Gastroesophageal sphincter (tissue), 4 donors: ENCODE data around the gene PDE10A. TPM values are rescaled to one million over a fixed set of nuclear protein-coding genes. Genes with fewer than 3 reads are reported as not detected.

ENCODE experiments used
- ATAC-seq: fragments of 150-250 bp; one replicate; pipeline ENCODE4 v1.9.1; 2016; ENCODE audit warnings: mild to moderate bottlenecking, moderate library complexity
- H3K27ac ChIP-seq, 4 donors: fragments of 200-600 bp; sonication (generic) in 3 of 4; 1 replicate in 3 of 4; 2 replicates in 1 of 4; pipeline ENCODE4 v1.5.1; 2016 to 2019
- H3K27me3 ChIP-seq: fragments of 200-600 bp; sonication (generic); one replicate; pipeline ENCODE4 v1.5.1; 2019
- H3K36me3 ChIP-seq, 2 donors: fragments of 200-600 bp; sonication (generic); one replicate each; pipeline ENCODE4 v1.5.1; 2019; ENCODE audit warnings: control low read depth in 1 of 2
- H3K4me1 ChIP-seq, 3 donors: fragments of 200-600 bp; sonication (generic); 1 replicate in 2 of 3; 2 replicates in 1 of 3; pipeline ENCODE4 v1.5.1; 2016 to 2019; ENCODE audit warnings: control low read depth in 2 of 3
- H3K4me3 ChIP-seq, 2 donors: fragments of 200-600 bp; sonication (generic); one replicate each; pipeline ENCODE4 v1.5.1; 2019; ENCODE audit warnings: mild to moderate bottlenecking in 1 of 2, moderate library complexity in 1 of 2
- H3K9me3 ChIP-seq, 3 donors: fragments of 200-600 bp; sonication (generic); one replicate each; pipeline ENCODE4 v1.5.1; 2017 to 2019; ENCODE audit warnings: control low read depth in 2 of 3
- CTCF ChIP-seq, 4 experiments: fragments of 200-600 bp in 2 of 4; fragments of 450-650 bp in 2 of 4; sonication (generic) in 1 of 4; IDR thresholded peaks; one replicate each; pipeline ENCODE4 v1.5.1; 2017 to 2019; ENCODE audit warnings: antibody characterized with exemption in 4 of 4, mild to moderate bottlenecking in 2 of 4, moderate library complexity in 2 of 4
- EP300 ChIP-seq: sonication (generic); formaldehyde crosslinking; IDR thresholded peaks from one replicate; pipeline ENCODE4 v1.6.1; 2017; ENCODE audit warnings: antibody characterized with exemption, mild to moderate bottlenecking
- POLR2A ChIP-seq, 2 donors: fragments of 450-650 bp; IDR thresholded peaks; one replicate each; pipeline ENCODE4 v1.6.1; 2017; ENCODE audit warnings: antibody characterized with exemption in 2 of 2, mild to moderate bottlenecking in 2 of 2, moderate library complexity in 1 of 2
- POLR2AphosphoS5 ChIP-seq: sonication (generic); formaldehyde crosslinking; IDR thresholded peaks from one replicate; pipeline ENCODE4 v1.6.1; 2017; ENCODE audit warnings: antibody characterized with exemption
- WGBS, 2 donors: methylation state at CpG; one replicate each; pipeline ENCODE4 v1.1.5; 2018; ENCODE audit warnings: low coverage in 1 of 2; 5-methylcytosine and 5-hydroxymethylcytosine counted together
- total RNA-seq, 4 donors: library from RNA; depleted of rRNA; stranded (reverse); fragments of >200 nt; gene quantifications; one replicate each; pipeline ENCODE4 v1.1.0, GENCODE V29; 2016

PDE10A gene
- total RNA-seq, 4 donors from 2014 or later = 2.5 to 12.1 (median 4.0) TPM

GRCh38 chr6:165630544-165630953, 32.5 kb downstream of the PDE10A start:
- Histone ChIP-seq H3K4me1 (no peaks in the 10 kb centered on the region), H3K9me3 (no peaks in the 10 kb centered on the region), H3K27ac (no peak overlapping the region), H3K4me3 (no peak overlapping the region), H3K36me3 (no peaks in the 10 kb centered on the region), H3K27me3 (peaks cover 3% of the 10 kb centered on the region)
- 63 to 77% methylated on average over 6 of the region's 6 CpGs for WGBS, 2 donors
- ATAC-seq = no peak
- no peak for TF ChIP-seq POLR2AphosphoS5
- no peak for TF ChIP-seq CTCF (IDR thresholded peaks at IDR 0.05)
- no peak for TF ChIP-seq EP300
- no peak for TF ChIP-seq POLR2A (IDR thresholded peaks at IDR 0.05)

- no peak for ATAC-seq
- 79 to 94% methylated on average over 4 of the region's 4 CpGs for WGBS, 2 donors
- H3K27ac ChIP-seq = no peak overlapping the region
- H3K4me3 ChIP-seq = no peak overlapping the region
- H3K36me3 ChIP-seq = no peaks in the 10 kb centered on the region
- H3K27me3 ChIP-seq = peaks cover under 1% of the 10 kb centered on the region
- H3K4me1 ChIP-seq = no peaks in the 10 kb centered on the region
- no peak for TF ChIP-seq CTCF (IDR thresholded peaks at IDR 0.05)
- no peak for TF ChIP-seq POLR2AphosphoS5
- TF ChIP-seq EP300 = no peak
- TF ChIP-seq POLR2A (IDR thresholded peaks at IDR 0.05) = no peak
- H3K9me3 ChIP-seq = no peaks in the 10 kb centered on the region
Observed at GRCh38 chr6:165628955-165629354, 34.1 kb downstream of the PDE10A start.

- no peak for ATAC-seq
- TF ChIP-seq EP300 = no peak
- TF ChIP-seq CTCF (IDR thresholded peaks at IDR 0.05) = no peak
- TF ChIP-seq POLR2A (IDR thresholded peaks at IDR 0.05) = no peak
- TF ChIP-seq POLR2AphosphoS5 = no peak
- no peak overlapping the region for H3K27ac ChIP-seq
- no peaks in the 10 kb centered on the region for H3K27me3 ChIP-seq
- no peaks in the 10 kb centered on the region for H3K4me1 ChIP-seq
- H3K36me3 ChIP-seq = no peaks in the 10 kb centered on the region
- no peak overlapping the region for H3K4me3 ChIP-seq
- 0 to 94% methylated on average over 1 to 4 of the region's 4 CpGs for WGBS, 2 donors
- no peaks in the 10 kb centered on the region for H3K9me3 ChIP-seq
Observed at GRCh38 chr6:165627366-165627765, 35.7 kb downstream of the PDE10A start.

GRCh38 chr6:165626711-165627110, 36.3 kb downstream of the PDE10A start:
- TF ChIP-seq CTCF (IDR thresholded peaks at IDR 0.05) (no peak), POLR2A (IDR thresholded peaks at IDR 0.05) (no peak), EP300 (no peak), POLR2AphosphoS5 (no peak)
- ATAC-seq = no peak
- no peaks in the 10 kb centered on the region for H3K4me1 ChIP-seq
- no peaks in the 10 kb centered on the region for H3K9me3 ChIP-seq
- no peaks in the 10 kb centered on the region for H3K27me3 ChIP-seq
- no peak overlapping the region for H3K4me3 ChIP-seq
- H3K36me3 ChIP-seq = no peaks in the 10 kb centered on the region
- WGBS, 2 donors = 62 to 80% methylated on average over 1 to 4 of the region's 6 CpGs
- H3K27ac ChIP-seq = no peak overlapping the region

GRCh38 chr6:165624871-165625639, 38.0 kb downstream of the PDE10A start:
- no peak for TF ChIP-seq POLR2AphosphoS5
- TF ChIP-seq EP300 = no peak
- no peak for TF ChIP-seq CTCF (IDR thresholded peaks at IDR 0.05)
- TF ChIP-seq POLR2A (IDR thresholded peaks at IDR 0.05) = no peak
- Histone ChIP-seq H3K9me3 (no peaks in the 10 kb centered on the region), H3K27ac (no peak overlapping the region), H3K4me3 (no peak overlapping the region), H3K36me3 (no peaks in the 10 kb centered on the region), H3K4me1 (no peaks in the 10 kb centered on the region), H3K27me3 (no peaks in the 10 kb centered on the region)
- 89 to 95% methylated on average over 4 to 5 of the region's 6 CpGs for WGBS, 2 donors
- no peak for ATAC-seq
